PC-3 (cell line): ENCODE measurements around the gene HPSE2. TPM values are rescaled to one million over a fixed set of nuclear protein-coding genes. Genes with fewer than 3 reads are reported as not detected.

Source experiments
- ATAC-seq: fragments of 200-7000 bp; cut with Tn5 transposase; 2 replicates; pipeline ENCODE4 v1.9.1; 2020; ENCODE audit warnings: mild to moderate bottlenecking, moderate library complexity
- BruUV-seq: library from RNA; stranded (reverse); fragments of 400-500 nt; replicated peaks from 2 replicates; lab custom pipeline; 2021; lab: Mats Ljungman, UMichigan
- CTCF ChIA-PET: fragments of 300-600 bp; sonication (Branson Sonifier 250); formaldehyde crosslinking; loops from one replicate; lab custom pipeline; 2022; ENCODE audit warnings: antibody characterized with exemption; lab: Charles Lee
- POLR2A ChIA-PET: fragments of 300-600 bp; sonication (Branson Sonifier 250); formaldehyde crosslinking; loops from one replicate; lab custom pipeline; 2022; ENCODE audit warnings: antibody characterized with exemption; ENCODE audit not compliant: unreplicated experiment; lab: Charles Lee
- DNase-seq: peaks from one replicate; pipeline ENCODE4 v3.0.0-alpha.2; 2015
- H2AFZ ChIP-seq: fragments of 300-600 bp; sonication (generic); 2 replicates; pipeline ENCODE4 v1.6.0; 2016; ENCODE audit warnings: antibody characterized with exemption, low read length
- H3F3A ChIP-seq: fragments of 300-600 bp; sonication (generic); one replicate; pipeline ENCODE4 v1.6.0; 2017; ENCODE audit warnings: antibody characterized with exemption, low read length, control low read depth, mild to moderate bottlenecking; ENCODE audit not compliant: unreplicated experiment
- H3K27ac ChIP-seq: fragments of 300-600 bp; sonication (generic); 2 replicates; pipeline ENCODE4 v1.5.1; 2016; ENCODE audit warnings: mild to moderate bottlenecking, low read length
- H3K27me3 ChIP-seq: fragments of 300-600 bp; sonication (generic); 2 replicates; pipeline ENCODE4 v1.6.1; 2016; ENCODE audit warnings: low read length, mixed read lengths
- H3K36me3 ChIP-seq: fragments of 300-600 bp; sonication (generic); 2 replicates; pipeline ENCODE4 v1.6.1; 2016; ENCODE audit warnings: low read depth, mixed run types, low read length, mixed read lengths
- H3K4me1 ChIP-seq: fragments of 300-600 bp; sonication (generic); 2 replicates; pipeline ENCODE4 v1.5.1; 2016; ENCODE audit warnings: low read length; ENCODE audit not compliant: insufficient read depth
- H3K4me2 ChIP-seq: fragments of 300-600 bp; sonication (generic); 2 replicates; pipeline ENCODE4 v1.6.0; 2016; ENCODE audit warnings: low read length
- H3K4me3 ChIP-seq: fragments of 300-600 bp; sonication (generic); 2 replicates; pipeline ENCODE4 v1.5.1; 2016; ENCODE audit warnings: mild to moderate bottlenecking, low read length, mixed read lengths
- H3K79me2 ChIP-seq: fragments of 300-600 bp; sonication (generic); 2 replicates; pipeline ENCODE4 v1.6.1; 2017; ENCODE audit warnings: low read length, mixed read lengths
- H3K9ac ChIP-seq: fragments of 300-600 bp; sonication (generic); 2 replicates; pipeline ENCODE4 v1.6.0; 2016; ENCODE audit warnings: mild to moderate bottlenecking, low read length
- H3K9me2 ChIP-seq: fragments of 300-600 bp; sonication (generic); replicated peaks from 2 replicates; pipeline ENCODE4 v1.6.1; 2016; ENCODE audit warnings: mixed run types, low read length, mixed read lengths
- H3K9me3 ChIP-seq: fragments of 300-600 bp; sonication (generic); 2 replicates; pipeline ENCODE4 v1.6.1; 2016; ENCODE audit warnings: low read length, mixed read lengths
- H4K20me1 ChIP-seq: fragments of 300-600 bp; sonication (generic); 2 replicates; pipeline ENCODE4 v1.6.1; 2016; ENCODE audit warnings: low read length, mixed read lengths
- EZH2 ChIP-seq: fragments of 300-600 bp; sonication (generic); IDR thresholded peaks from one replicate; pipeline ENCODE4 v1.6.1; 2017; ENCODE audit warnings: antibody characterized with exemption, mild to moderate bottlenecking, low read length; ENCODE audit not compliant: unreplicated experiment
- EZH2phosphoT487 ChIP-seq: fragments of 300-600 bp; sonication (generic); IDR thresholded peaks from 2 replicates; pipeline ENCODE4 v1.6.1; 2018; ENCODE audit warnings: mild to moderate bottlenecking, antibody characterized with exemption, low read length, borderline replicate concordance
- intact Hi-C: fragments of 100-400 bp; cut with micrococcal nuclease; formaldehyde crosslinking; loops from 2 replicates; pipeline ENCODE4 v1.9.0; 2023
- total RNA-seq: library from RNA; depleted of rRNA; stranded (reverse); fragments of >200 nt; gene quantifications from 2 replicates; pipeline ENCODE4 v1.2.3, GENCODE V29; 2014
- TF ChIP-seq, protein P1 (sequence below): fragments of 300-600 bp; sonication (generic); conservative IDR thresholded peaks from 2 replicates; pipeline ENCODE4 v1.5.1; 2017; ENCODE audit warnings: antibody characterized with exemption, low read depth, mild to moderate bottlenecking, low read length

Gene HPSE2
- total RNA-seq, 1 experiment from 2014 or later: 0.15 TPM

DNA sequence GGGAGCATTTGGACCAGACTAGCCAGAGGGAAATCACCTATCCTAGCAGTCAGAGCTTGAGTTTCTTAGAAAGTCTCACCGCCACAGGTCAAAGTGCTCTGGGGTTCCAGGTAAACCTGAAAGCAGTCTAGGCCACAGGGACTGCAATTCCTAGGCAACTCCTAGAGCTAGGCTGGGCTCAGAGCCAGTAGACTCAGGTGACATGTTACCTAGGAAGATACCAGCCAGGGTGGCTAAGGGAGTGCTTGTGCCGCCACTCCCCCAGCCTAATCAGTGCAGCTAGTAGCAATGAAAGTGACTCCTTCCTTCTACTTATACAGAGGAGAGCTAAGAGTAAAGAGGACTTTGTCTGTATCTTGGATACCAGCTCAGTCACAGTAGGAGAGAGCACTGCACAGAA is 440.2 kb downstream of the HPSE2 start:
- intact Hi-C loops: no loop called here
- H3K9me2 ChIP-seq: no peaks in the 10 kb centered on the region
- no peaks in the 10 kb centered on the region for H4K20me1 ChIP-seq
- POLR2A ChIA-PET: no interaction called here
- DNase-seq: no peak
- no peaks in the 10 kb centered on the region for H3F3A ChIP-seq
- CTCF ChIA-PET: no interaction called here
- peaks cover 14% of the 10 kb centered on the region; the same call in 1 of the 2 replicates for H3K27me3 ChIP-seq
- H3K27ac ChIP-seq: no peak overlapping the region
- no peak overlapping the region for H3K9ac ChIP-seq
- ATAC-seq: no peak
- H3K4me2 ChIP-seq: no peak overlapping the region
- H3K4me1 ChIP-seq: no peaks in the 10 kb centered on the region
- H3K9me3 ChIP-seq: no peaks in the 10 kb centered on the region
- no peaks in the 10 kb centered on the region for H3K79me2 ChIP-seq
- no peaks in the 10 kb centered on the region for H3K36me3 ChIP-seq
- TF ChIP-seq, protein P1, sequence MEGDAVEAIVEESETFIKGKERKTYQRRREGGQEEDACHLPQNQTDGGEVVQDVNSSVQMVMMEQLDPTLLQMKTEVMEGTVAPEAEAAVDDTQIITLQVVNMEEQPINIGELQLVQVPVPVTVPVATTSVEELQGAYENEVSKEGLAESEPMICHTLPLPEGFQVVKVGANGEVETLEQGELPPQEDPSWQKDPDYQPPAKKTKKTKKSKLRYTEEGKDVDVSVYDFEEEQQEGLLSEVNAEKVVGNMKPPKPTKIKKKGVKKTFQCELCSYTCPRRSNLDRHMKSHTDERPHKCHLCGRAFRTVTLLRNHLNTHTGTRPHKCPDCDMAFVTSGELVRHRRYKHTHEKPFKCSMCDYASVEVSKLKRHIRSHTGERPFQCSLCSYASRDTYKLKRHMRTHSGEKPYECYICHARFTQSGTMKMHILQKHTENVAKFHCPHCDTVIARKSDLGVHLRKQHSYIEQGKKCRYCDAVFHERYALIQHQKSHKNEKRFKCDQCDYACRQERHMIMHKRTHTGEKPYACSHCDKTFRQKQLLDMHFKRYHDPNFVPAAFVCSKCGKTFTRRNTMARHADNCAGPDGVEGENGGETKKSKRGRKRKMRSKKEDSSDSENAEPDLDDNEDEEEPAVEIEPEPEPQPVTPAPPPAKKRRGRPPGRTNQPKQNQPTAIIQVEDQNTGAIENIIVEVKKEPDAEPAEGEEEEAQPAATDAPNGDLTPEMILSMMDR: no peak
- no peak overlapping the region for H2AFZ ChIP-seq
- BruUV-seq: no TSS peak
- no peak overlapping the region for H3K4me3 ChIP-seq

DNA sequence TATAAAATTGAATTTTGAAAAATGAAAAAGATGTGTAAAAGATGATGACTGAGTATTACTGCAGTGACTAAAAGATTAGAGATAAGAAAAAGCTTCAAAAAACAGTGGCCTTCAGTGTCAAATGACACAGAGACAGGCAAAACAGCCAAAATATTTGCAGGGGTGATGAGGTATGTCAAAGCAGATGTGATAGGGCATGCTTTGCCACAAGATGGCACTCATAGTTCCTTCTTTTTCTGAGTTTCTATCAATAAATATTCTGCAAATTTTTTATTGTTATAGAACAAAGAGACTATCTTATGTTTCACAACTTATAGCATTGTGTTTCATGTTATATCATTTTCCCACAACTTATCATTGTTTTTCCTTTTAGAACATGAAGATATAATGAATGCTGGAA is 444.8 kb downstream of the HPSE2 start:
- Histone ChIP-seq H3K9me3 (no peaks in the 10 kb centered on the region), H4K20me1 (no peaks in the 10 kb centered on the region), H3K79me2 (no peaks in the 10 kb centered on the region), H3K9ac (no peak overlapping the region), H3F3A (no peaks in the 10 kb centered on the region), H3K36me3 (no peaks in the 10 kb centered on the region), H3K27ac (no peak overlapping the region), H3K4me3 (no peak overlapping the region), H3K27me3 (peaks cover 14% of the 10 kb centered on the region; the same call in 1 of the 2 replicates), H3K9me2 (no peaks in the 10 kb centered on the region), H3K4me1 (no peaks in the 10 kb centered on the region), H3K4me2 (no peak overlapping the region), H2AFZ (no peak overlapping the region)
- POLR2A ChIA-PET: no interaction called here
- CTCF ChIA-PET: no interaction called here
- TF ChIP-seq EZH2phosphoT487 (no peak), EZH2 (no peak)
- TF ChIP-seq, protein P1: peak; percentile 53
- ATAC-seq (peak; percentile 24; the same call in 1 of the 2 replicates), DNase-seq (peak; percentile 20)
- intact Hi-C loops: loop anchor here (5.0 kb wide), 3 partner anchors 251 to 486 kb away; no protein-coding TSS in a partner anchor
- no TSS peak for BruUV-seq

DNA sequence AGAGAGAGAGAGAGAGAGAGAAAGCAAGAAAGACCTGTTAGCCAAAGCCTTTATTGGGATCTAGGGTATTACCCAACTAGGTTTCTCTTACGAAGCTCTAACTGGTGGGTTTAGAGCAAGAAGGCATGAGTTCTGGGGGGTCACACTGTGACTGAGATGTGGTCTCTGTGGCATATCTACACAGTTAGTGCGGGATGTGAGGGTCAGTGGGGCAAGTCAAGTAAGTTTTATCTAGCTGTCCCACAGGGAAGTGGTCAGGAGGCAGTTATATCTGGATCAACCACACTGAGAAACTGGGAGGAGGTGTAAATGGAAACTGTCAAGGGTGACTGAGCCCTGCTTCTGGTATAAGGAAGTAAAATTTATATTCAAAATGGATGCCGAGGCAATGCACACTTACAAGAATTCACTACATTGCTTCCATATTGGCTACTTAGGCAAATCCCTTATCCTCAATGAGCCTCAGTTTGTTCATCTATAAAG is 457.3 kb downstream of the HPSE2 start:
- H3K4me3 ChIP-seq: no peak overlapping the region
- TF ChIP-seq EZH2phosphoT487 (no peak), EZH2 (no peak)
- TF ChIP-seq, protein P1: no peak
- no peaks in the 10 kb centered on the region for H3K36me3 ChIP-seq
- H2AFZ ChIP-seq: no peak overlapping the region
- POLR2A ChIA-PET: no interaction called here
- CTCF ChIA-PET: no interaction called here
- H3K9me2 ChIP-seq: no peaks in the 10 kb centered on the region
- no TSS peak for BruUV-seq
- no peak overlapping the region for H3K27ac ChIP-seq
- H3F3A ChIP-seq: no peaks in the 10 kb centered on the region
- H3K9ac ChIP-seq: no peak overlapping the region
- no peaks in the 10 kb centered on the region for H3K27me3 ChIP-seq
- no peak for DNase-seq
- H4K20me1 ChIP-seq: no peaks in the 10 kb centered on the region
- ATAC-seq: no peak
- no peak overlapping the region for H3K4me2 ChIP-seq
- no peaks in the 10 kb centered on the region for H3K4me1 ChIP-seq
- H3K9me3 ChIP-seq: no peaks in the 10 kb centered on the region
- intact Hi-C loops: no loop called here
- H3K79me2 ChIP-seq: no peaks in the 10 kb centered on the region
